Right renal cortex interstitium (tissue), 3 donors: ENCODE measurements around the gene ANGEL2. TPM values are rescaled to one million over a fixed set of nuclear protein-coding genes. Genes with fewer than 3 reads are reported as not detected.
"Not testable (repeated sequence)": the region's sequence is repeated elsewhere in the genome, so short reads cannot be mapped to it uniquely, and the experiment has no call there.

Experiments
- DNase-seq, 3 donors: peaks; one replicate each; pipeline ENCODE4 v3.0.0-alpha.2; 2013; ENCODE audit warnings: low read depth in 3 of 3, low spot score in 2 of 3
- polyA plus RNA-seq, 3 donors: library from polyadenylated mRNA; unstranded; fragments of 120-200 nt; gene quantifications; one replicate each; pipeline ENCODE4 v1.2.1, GENCODE V29; 2013; ENCODE audit not compliant: insufficient read length in 3 of 3

ANGEL2 gene
- polyA plus RNA-seq, 3 donors: 32.6 to 36.2 (median 32.9) TPM

DNA sequence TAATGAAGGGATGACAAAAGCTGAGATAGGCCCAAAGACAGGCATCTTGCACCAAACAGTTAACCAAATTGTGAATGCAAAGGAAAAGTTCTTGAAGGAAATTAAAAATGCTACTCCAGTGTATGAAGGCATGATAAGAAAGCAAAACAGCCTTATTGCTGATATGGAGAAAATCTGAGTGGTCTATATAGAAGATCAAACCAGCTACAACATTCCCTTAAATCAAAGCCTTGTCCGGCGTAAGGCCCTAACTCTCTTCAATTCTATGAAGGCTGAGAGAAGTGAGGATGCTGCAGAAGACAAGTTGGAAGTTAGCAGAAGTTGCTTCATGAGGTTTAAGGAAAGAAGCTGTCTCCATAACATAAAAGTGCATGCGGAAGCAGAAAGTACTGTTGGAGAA is 4.3 kb upstream of the ANGEL2 start:
- DNase-seq: no peak

DNA sequence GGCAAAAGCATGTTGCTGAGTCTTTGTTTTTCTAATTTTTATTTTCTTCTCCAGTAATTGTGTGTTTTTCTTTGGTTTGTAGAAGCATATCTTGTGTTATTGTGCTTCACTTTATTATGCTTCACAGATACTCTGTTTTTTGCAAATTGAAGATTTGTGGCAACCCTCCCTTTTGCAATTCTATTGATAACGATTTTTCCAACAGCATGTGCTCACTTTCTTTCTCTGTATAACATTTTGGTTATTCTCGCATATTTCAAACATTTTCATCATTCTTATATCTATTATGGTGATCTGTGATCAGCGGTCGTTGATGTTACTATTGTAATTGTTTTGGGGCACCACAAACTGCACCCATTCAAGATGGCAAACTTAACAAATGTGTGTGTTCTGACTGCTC is 3.8 kb upstream of the ANGEL2 start:
- DNase-seq: no peak

DNA sequence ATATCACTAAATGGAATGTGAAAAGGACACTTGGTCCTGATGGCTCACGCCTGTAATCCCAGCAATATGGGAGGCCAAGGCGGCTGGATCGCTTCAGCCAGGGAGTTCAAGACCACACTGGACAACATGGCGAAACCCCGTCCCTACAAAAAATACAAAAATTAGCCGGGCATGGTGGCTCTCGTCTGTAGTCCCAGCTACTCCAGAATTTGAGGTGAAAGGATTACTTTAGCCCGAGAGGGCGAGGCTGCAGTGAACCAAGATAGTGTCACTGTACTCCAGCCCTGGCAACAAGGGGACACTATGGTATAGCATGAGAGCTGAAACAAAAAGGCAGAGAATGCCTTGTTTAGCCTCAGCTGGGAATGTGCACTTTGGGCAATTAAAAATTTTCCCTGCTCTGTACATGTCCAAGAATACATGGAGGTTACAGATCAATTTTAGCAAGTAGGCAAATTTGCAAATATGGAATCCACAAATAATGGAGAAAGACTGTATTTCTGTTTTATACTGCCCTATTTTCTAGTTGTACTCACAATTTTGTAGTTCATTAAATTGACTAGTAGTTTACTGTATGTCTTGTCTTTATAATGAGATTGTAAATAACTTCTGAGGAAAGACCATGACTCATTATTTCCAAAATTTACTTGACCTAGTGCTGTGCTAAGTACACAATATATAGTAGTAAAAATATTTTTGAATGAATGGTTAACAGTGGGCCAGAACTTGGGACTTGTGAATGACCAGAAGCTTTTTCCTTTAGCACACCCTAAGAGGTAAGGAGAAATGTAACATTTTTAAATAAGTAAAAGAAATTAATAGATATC is 2.0 kb upstream of the ANGEL2 start:
- no peak for DNase-seq

DNA sequence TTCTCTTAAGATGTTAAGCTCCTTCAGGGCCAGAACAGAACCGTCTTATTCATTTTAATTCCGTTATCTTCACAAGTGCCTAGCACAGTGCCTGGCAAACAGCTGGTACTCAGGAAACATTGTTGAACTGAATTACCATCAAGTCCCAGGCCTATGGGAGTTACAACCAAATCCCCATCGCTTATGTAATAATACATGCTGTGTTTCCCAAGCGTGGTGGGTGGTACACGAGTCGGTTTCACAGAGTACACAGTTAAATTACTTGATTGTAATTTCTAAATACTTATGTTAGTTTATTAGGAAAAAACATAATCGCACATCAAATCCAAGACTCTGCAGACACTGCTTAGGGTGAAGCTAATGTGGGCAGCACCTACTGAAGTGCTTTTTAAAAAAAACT is 1.0 kb downstream of the ANGEL2 start:
- peak in 2 of 3 donors; percentile 0 to 5 for DNase-seq

DNA sequence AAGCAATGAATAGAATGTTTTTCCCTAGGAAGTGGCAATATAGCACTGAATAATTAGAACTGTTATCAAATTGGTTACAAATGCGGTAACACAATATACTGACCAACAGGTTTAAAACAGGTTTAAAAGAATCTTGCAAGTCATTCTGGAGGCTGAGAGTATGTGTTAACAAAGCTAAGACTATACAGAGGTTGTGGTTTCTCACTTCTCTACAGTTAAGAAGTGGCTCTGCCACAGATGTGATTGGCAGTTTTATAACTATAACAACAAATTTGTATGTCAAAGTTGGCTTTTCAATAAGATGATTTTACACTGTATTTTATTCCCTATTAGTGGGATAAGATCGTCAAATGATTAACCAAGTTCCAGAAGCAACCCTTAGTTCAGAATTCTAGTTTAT is 7.1 kb downstream of the ANGEL2 start:
- no peak for DNase-seq

DNA sequence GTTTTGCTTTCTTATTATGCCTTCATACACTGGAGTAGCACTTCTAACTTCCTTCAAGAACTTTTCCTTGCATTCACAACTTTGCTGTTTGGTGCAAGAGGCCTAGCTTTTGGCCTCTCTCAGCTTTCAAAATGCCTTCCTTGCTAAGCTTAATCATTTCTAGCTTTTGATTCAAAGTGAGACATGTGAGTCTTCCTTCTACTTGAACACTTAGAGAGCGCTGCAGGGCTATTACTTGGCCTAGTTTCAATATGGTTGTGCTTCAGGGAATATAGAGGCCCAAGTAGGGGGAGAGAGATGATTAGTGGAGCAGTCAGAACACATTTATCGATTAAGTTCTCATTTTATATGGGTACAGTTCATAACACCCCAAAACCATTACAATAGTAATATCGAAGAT is 12.4 kb downstream of the ANGEL2 start:
- DNase-seq: no peak

DNA sequence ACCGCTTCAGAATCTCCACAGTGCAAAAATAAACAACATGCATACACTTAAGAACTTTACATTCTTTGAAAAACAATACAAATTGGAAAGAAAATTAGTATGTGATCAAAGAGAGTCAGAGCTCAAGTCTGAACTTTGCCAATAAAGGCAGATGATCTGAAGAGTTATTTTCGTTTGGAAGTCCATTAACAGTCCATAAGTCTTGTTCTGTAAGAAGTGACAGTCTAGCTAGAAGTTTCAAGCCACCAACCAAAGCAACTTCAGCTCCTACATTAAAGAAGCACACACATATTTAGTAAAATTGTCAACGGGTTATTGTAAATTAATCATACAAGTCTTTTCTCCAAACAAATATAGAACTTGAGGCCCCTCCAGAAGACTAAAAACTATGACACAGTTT is 20.7 kb downstream of the ANGEL2 start:
- no peak for DNase-seq

DNA sequence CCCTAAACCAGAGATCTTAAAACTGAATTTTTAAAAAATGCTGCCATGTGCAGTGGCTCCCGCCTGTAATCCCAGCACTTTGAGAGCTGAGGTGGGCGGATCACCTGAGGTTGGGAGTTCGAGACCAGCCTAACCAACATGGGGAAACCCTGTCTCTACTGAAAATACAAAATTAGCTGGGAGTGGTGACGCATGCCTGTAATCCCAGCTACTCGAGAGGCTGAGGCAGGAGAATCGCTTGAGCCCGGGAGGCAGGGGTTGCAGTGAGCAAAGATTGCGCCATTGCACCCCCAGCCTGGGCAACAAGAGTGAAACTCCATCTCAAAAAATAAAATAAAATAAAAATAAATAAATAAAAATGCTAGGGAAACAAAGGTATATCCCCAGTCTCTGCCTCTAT is 21.7 kb downstream of the ANGEL2 start:
- DNase-seq: not testable (repeated sequence)

DNA sequence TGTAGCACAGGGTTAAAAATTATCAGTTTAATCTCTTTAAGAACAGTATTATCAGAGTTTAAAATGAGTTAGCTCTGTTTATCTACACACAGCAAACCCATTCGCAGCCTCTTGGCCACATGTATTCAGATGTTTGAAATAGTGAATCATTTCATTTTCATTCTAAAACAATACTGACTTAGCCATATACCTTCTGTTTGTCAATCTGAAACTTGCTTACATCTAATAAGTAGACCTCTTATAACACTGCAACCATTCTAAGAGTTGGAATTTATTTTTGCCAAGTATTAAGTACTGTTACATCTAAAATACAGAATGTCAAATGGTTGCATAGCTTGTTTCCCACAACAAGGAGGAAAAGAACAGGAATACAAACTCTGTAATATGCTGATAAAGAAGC is 25.4 kb downstream of the ANGEL2 start:
- no peak for DNase-seq

DNA sequence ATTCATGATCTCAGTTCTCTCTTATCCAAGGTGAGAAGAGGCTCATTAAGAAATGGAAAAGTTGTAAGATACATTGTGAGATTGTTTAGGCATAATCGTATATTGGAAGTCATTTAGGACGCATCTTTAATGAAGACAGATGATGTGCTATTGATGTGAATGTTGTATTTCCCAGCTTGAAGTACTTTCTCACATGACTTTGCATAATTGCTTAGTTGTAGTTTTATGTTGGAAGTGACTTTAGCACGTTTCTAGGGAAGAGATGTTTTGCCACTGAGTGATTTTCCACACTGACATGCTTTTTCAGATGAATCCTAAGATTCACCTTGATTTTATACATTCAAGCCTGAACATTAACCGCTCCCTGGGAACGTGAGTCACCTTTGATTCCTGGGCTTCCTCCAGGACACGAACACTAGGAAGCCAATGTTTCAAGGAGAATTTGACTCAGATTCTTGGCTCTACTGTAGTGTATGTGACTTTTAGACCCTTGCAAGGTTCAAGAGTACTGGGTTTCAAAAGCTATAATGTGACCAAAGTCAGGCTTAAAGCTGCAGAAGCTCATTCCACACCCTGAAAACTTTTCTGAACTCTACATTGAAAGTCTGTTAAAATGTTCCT is 27.9 kb downstream of the ANGEL2 start:
- no peak for DNase-seq

DNA sequence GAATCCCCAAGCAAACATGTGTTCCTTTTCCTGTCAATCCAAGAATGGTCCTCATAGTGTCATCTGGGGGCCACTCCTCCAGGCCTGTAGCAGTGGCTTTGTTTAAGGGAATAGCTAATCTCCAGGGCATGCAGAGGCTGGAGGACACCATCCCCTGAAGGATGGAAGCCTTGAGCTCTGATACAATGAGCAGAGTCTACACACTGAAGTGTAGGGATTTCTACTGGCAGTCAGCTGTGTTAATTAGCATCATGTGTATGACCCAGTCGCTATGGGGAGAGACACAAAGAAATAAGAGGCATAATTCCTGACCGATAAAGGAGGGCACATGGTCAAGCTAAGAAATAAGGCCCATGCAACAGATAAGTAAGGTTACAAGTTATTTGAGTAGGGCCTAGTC is 29.1 kb downstream of the ANGEL2 start:
- DNase-seq: no peak

DNA sequence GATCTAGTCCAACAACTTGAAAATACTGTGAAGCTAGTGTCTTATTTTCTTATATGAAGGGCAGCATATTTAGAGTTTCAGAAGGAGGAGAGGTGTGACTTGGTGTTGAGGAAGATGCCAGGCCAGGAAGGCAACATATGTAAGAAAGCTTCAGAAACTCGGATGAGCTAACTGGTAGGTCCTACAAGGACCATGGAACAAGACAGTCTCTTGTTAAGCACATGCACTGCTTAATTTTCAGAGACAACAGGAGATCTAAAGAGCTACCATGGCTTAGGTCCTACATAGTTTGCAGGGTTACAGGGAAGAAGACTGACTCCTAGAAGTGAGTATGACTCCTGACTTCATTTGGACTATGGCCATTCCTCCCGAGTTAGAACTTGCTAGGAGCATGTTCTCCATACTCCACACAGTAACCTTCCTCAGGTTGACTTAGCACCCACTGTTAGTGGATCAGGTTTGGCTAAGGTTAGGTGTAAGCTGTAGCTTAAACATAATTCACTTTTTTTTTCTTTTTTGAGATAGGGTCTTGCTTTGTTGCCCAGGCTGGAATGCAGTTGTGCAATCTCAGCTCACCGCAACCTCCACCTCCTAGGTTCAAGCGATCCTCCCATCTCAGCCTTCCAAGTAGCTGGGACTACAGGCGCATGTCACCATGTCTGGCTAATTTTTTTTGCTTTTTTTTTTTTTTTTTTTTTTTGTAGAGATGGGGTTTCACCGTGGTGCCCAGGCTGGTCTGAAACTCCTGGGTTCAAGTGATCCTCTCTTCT is 31.0 kb downstream of the ANGEL2 start:
- DNase-seq: no peak

DNA sequence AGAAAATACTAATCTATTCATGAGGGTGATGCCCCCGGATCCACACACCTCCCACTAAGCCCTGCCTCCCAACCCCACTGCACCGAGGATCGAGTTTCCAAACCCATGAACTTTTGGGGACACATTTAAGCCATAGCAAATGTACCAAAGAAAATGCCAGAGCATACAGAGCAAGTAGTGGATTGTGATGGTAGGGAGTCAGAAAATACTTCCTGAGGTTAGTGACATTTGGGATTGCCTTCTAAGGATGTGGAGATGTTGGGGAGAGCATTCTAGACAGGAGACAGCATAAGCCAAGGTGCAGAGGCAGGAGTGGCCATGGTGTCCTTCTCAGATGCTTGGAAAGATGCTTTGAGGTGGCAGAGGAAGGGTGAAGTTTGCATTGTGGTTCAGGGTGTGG is 32.2 kb downstream of the ANGEL2 start:
- DNase-seq: no peak

DNA sequence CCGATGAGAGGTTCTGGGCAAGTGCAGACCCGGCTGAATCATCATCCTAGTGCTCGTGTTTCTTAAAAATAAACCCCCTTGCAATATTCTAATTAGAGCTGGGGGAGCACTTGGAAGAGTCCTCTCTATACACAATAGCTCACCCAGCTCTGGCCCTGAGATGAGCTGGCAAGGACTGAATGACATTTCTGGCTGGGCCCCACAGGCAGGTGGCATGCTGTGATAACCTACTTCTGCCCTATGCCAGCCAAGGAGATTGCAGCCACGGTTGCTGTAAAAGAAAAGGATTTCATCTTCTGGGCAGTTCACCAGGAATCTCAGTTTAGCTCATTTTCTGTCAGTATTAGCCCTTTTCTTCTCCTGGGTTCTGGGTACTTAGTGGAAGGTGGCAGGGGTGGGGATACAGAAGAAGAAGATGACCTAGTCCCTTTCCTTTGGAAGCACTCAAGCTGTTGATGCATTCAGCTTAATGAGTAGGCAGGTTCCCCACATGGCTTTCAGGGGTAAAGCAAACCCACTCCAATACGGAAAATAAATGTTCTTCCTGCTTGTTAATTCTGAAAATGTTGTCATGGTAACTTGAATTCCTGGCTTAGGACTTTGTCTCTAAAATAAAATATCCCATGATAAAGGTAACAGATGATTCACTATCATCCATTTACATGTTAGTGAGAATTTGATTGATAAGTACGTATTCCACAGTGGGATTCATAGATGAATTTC is 33.1 kb downstream of the ANGEL2 start:
- DNase-seq: no peak

DNA sequence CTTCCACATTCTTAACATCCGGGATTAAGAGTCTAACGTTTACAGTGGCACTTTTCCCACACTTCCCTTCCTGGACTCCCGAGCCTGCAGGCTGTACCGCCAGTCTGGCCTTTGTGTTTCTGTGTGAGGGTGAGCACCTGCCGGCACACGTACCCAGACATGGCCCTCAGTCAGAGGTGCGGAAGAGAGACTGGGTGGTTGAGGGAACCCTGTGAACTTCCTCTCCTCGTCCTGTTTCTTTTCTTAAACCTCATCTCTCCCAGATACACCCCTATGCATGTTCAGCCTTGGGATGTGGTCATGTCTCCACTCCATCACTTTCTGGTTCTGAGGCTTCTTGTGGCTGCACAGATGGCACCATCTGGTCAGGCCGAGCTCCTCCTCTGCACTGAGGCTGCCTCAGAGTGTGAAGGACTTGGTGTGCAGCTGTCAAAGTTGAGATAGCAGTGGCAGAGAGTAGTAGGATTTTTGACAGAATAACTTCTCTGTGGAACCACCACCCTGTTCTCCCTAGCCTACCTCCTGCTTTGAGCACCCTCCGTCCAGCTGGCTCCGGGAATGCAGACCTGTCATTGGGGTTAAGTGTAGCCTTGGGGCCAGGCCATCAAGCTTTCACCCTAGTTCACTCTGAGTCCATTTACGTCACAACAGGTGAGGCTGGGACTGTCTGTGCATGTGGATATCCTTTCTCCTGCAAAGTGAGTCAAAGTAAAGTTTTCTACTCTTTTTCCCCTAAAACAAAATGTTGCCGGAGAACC is 33.9 kb downstream of the ANGEL2 start:
- DNase-seq: no peak

DNA sequence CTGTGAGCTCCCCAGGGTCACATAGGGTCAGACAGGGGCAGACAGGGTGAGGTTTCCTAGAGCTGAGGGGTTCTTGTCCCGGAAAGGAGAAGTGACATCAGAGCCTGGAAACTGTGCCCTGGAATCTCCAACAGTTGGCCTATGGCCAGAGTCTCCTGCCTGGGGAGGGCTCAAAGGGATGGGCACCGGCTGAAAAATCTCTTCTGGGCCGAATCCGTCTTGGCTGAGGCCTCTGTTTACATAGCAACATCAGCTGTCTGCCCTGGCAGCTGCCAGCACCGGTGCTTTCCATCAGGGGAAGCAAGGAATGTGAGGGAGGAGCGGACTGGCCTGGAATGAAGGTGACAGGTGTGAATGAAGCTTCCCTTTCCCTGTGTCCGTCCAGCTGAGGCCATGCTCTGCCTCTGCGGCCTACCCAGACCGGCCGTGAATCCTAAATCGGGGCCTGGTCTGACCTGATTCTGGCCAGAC is 34.6 kb downstream of the ANGEL2 start:
- no peak for DNase-seq

DNA sequence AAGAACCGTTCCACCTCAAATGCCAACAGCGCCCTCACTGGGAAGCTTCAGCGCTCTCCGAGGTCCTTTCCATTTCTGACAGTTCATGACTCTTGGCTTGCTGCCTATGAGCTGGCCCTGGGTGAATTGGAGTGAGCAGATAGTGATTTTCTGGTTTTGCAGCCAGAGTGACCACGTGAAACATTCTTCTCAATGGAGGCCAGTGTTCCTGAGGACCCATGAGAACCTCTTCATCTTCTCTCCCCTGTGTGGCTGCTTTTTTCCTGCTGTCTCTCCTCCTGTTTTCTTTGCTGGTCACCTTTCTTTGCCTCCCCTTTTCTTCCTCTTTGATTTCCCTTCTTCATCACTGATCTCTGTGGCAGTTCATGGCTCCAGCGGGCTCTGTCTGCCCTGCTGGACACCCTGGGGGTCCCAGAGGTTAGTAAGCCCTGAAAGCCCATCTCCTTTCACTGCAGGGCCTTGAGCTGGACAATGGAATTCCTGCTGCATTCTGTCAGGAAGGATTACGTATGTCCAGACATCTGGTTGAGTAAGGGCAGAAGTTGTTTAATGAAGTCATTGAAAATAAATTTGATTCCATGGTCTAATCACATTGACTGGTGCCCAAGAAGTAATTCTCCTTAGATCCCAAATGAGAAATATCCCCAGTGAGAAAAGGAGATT is 35.4 kb downstream of the ANGEL2 start:
- no peak for DNase-seq

DNA sequence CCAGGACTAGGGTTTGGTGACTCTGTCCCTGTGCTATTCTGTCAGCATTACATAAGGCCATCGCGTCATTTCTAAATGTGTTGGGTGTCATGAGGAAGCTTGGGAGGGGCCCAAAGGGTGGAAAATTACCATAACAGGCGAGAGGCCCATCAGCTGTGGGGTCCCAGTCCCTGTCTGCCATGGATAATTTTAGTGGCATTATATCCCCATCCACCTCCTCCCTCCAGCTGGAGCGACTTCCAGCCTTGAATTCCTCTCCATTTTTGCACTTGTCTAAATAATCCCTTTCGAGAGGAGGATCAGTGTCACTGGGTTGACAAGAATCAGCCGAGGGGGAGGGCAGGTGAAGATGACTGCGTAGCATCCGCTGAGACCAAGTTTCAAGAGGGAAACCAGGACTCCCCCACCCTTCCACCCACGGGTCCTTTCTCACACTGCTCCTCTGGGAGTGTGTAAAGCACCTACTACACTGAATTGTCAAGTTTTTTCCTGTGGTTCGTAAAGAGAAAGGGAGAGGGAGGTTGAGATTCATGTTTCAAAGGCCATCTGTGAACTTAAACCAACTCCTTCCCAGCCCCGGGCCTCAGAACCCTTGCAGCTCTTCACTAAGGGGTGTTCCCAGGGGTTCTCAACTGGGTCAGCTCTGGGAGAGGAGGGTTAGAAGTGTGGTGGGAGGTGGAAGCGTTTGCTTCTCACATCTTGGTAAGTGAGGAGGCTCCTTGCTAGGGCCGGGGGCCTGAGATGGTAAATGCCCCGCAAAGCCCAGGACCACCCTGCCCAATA is 36.1 kb downstream of the ANGEL2 start:
- DNase-seq: no peak
